GM10248 (cell line): ENCODE results near the gene ADGRD1.
A peak's percentile ranks its signal among the peaks of the same experiment; 100 is the strongest.

Experiments
- CTCF ChIA-PET: fragments of 300-600 bp; sonication (Branson Sonifier 250); formaldehyde crosslinking; extraction: SDS; loops from one replicate; lab custom pipeline; 2021; ENCODE audit warnings: antibody characterized with exemption; lab: Yijun Ruan, JAX
- POLR2A ChIA-PET: fragments of 350-650 bp; sonication (Branson Sonifier 250); formaldehyde crosslinking; extraction: SDS; loops from one replicate; lab custom pipeline; 2020; ENCODE audit warnings: antibody characterized with exemption; lab: Yijun Ruan, JAX
- DNase-seq: peaks from one replicate; pipeline ENCODE4 v3.0.0; 2012; ENCODE audit errors: extremely low spot score
- TF ChIP-seq, protein P1 (sequence below): IDR thresholded peaks from 2 replicates; pipeline ENCODE4 v1.5.1; 2012; ENCODE audit warnings: mild to moderate bottlenecking, low read depth; ENCODE audit errors: extremely low read depth, missing control alignments, control extremely low read depth

Gene ADGRD1

GRCh38 chr12:131090274-131091210 lies 136.8 kb downstream of the ADGRD1 start:
- CTCF ChIA-PET: interaction anchor here (6.2 kb wide), 1 partner anchor 14 kb away, joined by 42 read pairs; no protein-coding TSS in a partner anchor

DNA sequence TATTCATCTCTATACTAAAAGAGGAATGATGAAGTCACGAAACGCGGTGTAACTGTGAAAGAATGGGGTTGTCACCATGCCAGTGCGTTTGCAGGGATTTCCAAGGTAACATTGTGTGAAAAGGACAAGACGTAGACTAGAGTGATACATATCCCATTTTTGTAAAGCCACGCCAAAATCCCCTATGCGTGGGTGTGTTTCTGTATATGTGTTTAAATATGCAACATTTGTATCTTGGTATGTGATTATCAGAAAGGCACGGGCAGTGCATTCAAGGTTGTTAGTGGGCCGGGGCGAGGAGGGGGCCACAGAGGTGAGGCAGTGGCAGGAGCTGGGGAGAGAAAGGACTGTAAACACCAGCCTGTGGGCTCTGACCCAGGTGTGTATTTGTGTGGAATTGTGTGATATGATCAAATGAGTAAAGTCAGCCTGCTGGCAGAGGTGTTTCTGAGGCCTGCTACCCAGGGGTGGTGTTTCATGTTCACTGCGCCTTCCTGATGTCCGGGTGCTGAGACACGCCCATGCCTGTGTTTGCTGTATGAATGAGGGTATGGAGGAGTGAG lies 137.8 kb downstream of the ADGRD1 start:
- ChIA-PET CTCF (interaction anchor here (6.2 kb wide), 1 partner anchor 13 kb away, joined by 42 read pairs; no protein-coding TSS in a partner anchor), POLR2A (no interaction called here)
- peak; percentile 58 for DNase-seq
- TF ChIP-seq, protein P1, sequence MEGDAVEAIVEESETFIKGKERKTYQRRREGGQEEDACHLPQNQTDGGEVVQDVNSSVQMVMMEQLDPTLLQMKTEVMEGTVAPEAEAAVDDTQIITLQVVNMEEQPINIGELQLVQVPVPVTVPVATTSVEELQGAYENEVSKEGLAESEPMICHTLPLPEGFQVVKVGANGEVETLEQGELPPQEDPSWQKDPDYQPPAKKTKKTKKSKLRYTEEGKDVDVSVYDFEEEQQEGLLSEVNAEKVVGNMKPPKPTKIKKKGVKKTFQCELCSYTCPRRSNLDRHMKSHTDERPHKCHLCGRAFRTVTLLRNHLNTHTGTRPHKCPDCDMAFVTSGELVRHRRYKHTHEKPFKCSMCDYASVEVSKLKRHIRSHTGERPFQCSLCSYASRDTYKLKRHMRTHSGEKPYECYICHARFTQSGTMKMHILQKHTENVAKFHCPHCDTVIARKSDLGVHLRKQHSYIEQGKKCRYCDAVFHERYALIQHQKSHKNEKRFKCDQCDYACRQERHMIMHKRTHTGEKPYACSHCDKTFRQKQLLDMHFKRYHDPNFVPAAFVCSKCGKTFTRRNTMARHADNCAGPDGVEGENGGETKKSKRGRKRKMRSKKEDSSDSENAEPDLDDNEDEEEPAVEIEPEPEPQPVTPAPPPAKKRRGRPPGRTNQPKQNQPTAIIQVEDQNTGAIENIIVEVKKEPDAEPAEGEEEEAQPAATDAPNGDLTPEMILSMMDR: no peak

More at GRCh38 chr12:131090274-131091210, 136.8 kb downstream of the ADGRD1 start:
- TF ChIP-seq, protein P1: no peak
- DNase-seq: no peak
- POLR2A ChIA-PET: no interaction called here

GRCh38 chr12:131091976-131092691 lies 138.4 kb downstream of the ADGRD1 start:
- POLR2A ChIA-PET: no interaction called here
- DNase-seq: no peak
- CTCF ChIA-PET: interaction anchor here (6.2 kb wide), 1 partner anchor 13 kb away, joined by 42 read pairs; no protein-coding TSS in a partner anchor
- TF ChIP-seq, protein P1: no peak

GRCh38 chr12:131092901-131093603 lies 139.3 kb downstream of the ADGRD1 start:
- ChIA-PET CTCF (interaction anchor here (1.1 to 6.2 kb wide), 2 partner anchors 12 to 20 kb away, joined by 3 to 42 read pairs; no protein-coding TSS in a partner anchor), POLR2A (no interaction called here)
- peak; percentile 78 for DNase-seq
- TF ChIP-seq, protein P1: peak; percentile 16

- DNase-seq: no peak
- POLR2A ChIA-PET: no interaction called here
- TF ChIP-seq, protein P1: no peak
- CTCF ChIA-PET: interaction anchor here (1.1 to 6.2 kb wide), 2 partner anchors 11 to 20 kb away, joined by 3 to 42 read pairs; no protein-coding TSS in a partner anchor
Observed at GRCh38 chr12:131093604-131093955, 139.9 kb downstream of the ADGRD1 start.
